GM21825 (cell line): Measurements from ENCODE around the gene TFEB.
A peak's percentile ranks its signal among the peaks of the same experiment; 100 is the strongest.

Experiments used
- ATAC-seq: cut with Tn5 transposase; IDR thresholded peaks from one replicate; pipeline ENCODE4 v1.9.1; 2021; ENCODE audit warnings: mild to moderate bottlenecking, moderate library complexity; ENCODE audit not compliant: unreplicated experiment

The TFEB gene

GRCh38 chr6:41692080-41692675 is 43.2 kb downstream of the TFEB start:
- ATAC-seq = no peak

- no peak for ATAC-seq
Measured at GRCh38 chr6:41691426-41692079, 43.9 kb downstream of the TFEB start.

GRCh38 chr6:41690541-41691330 is 44.7 kb downstream of the TFEB start:
- ATAC-seq = no peak

GRCh38 chr6:41689171-41690008 is 46.0 kb downstream of the TFEB start:
- ATAC-seq = no peak

- no peak for ATAC-seq
Measured at GRCh38 chr6:41688256-41688965, 47.0 kb downstream of the TFEB start.

GRCh38 chr6:41687501-41688175 is 47.8 kb downstream of the TFEB start:
- no peak for ATAC-seq

GRCh38 chr6:41685641-41686380 is 49.6 kb downstream of the TFEB start:
- ATAC-seq = no peak

- ATAC-seq = no peak
Measured at GRCh38 chr6:41684311-41685180, 50.9 kb downstream of the TFEB start.

- ATAC-seq = peak; percentile 56
Measured at GRCh38 chr6:41683523-41684310, 51.7 kb downstream of the TFEB start.

GRCh38 chr6:41683273-41683522 is 52.2 kb downstream of the TFEB start:
- peak; percentile 11 for ATAC-seq

- no peak for ATAC-seq
Measured at GRCh38 chr6:41682497-41683272, 52.7 kb downstream of the TFEB start.

- ATAC-seq = no peak
Measured at GRCh38 chr6:41682056-41682477, 53.3 kb downstream of the TFEB start.

GRCh38 chr6:41680182-41680965 is 55.0 kb downstream of the TFEB start:
- ATAC-seq = no peak

- ATAC-seq = no peak
Measured at GRCh38 chr6:41679696-41680095, 55.7 kb downstream of the TFEB start.

GRCh38 chr6:41678511-41679084 is 56.8 kb downstream of the TFEB start:
- no peak for ATAC-seq
